ENCODE data around the gene NAA38. TPM values are rescaled to one million over a fixed set of nuclear protein-coding genes. Genes with fewer than 3 reads are reported as not detected.

NAA38 gene
- total and polyA plus RNA-seq, 10 donors: 51.0 to 185 (median 65.6) TPM

GRCh38 chr17:7839876-7840261 lies 17.5 kb downstream of the NAA38 start:
- H3K4me1 ChIP-seq: peaks cover 39 to 88% (median 61%) of the 10 kb centered on the region in 6 donors

GRCh38 chr17:7839190-7839875 lies 18.0 kb downstream of the NAA38 start:
- H3K4me3 ChIP-seq: peak overlapping the region in 6 of 8 donors; percentile 7 to 86 (median 76)
- peak overlapping the region; percentile 53 to 100 (median 96) for H3K27ac ChIP-seq
- TF ChIP-seq POLR2AphosphoS5 (IDR thresholded peaks at IDR 0.05) (peak; percentile 22 to 72 (median 42)), CTCF (IDR thresholded peaks at IDR 0.05 in 8 of 11, conservative IDR thresholded peaks at IDR 0.05 in 3 of 11) (no peak), POLR2A (IDR thresholded peaks at IDR 0.05) (no peak)
- no peaks in the 10 kb centered on the region for H3K9me3 ChIP-seq
- peaks cover 0 to 17% (median 0%) of the 10 kb centered on the region in 6 donors for H3K36me3 ChIP-seq
- peaks cover 39 to 89% (median 60%) of the 10 kb centered on the region in 6 donors for H3K4me1 ChIP-seq
- peak; percentile 87 for DNase-seq
- no peaks in the 10 kb centered on the region for H3K27me3 ChIP-seq (replicated peaks in 1 of 7)
- WGBS, 5 donors: 52 to 73% (median 60%) methylated on average over 4 to 6 of the region's 6 CpGs
- intact Hi-C loops (cut with DNase I; ENCODE audit: low total_unique reads): no loop called here

More at GRCh38 chr17:7839876-7840261, 17.5 kb downstream of the NAA38 start:
- intact Hi-C loops (cut with DNase I; ENCODE audit: low total_unique reads): no loop called here
- H3K27me3 ChIP-seq (replicated peaks in 1 of 7): no peaks in the 10 kb centered on the region
- TF ChIP-seq POLR2AphosphoS5 (IDR thresholded peaks at IDR 0.05): no peak
- no peak for TF ChIP-seq CTCF (IDR thresholded peaks at IDR 0.05 in 8 of 11, conservative IDR thresholded peaks at IDR 0.05 in 3 of 11)
- no peak for TF ChIP-seq POLR2A (IDR thresholded peaks at IDR 0.05)
- DNase-seq: no peak
- WGBS, 5 donors: 54 to 79% (median 71%) methylated on average over 2 of the region's 2 CpGs
- H3K27ac ChIP-seq: peak overlapping the region in 7 of 8 donors; percentile 75 to 100 (median 97)
- H3K9me3 ChIP-seq: no peaks in the 10 kb centered on the region
- peak overlapping the region in 5 of 8 donors; percentile 13 to 86 (median 80) for H3K4me3 ChIP-seq
- peaks cover 0 to 17% (median 0%) of the 10 kb centered on the region in 6 donors for H3K36me3 ChIP-seq

- H3K36me3 ChIP-seq: peaks cover 0 to 17% (median 0%) of the 10 kb centered on the region in 6 donors
- intact Hi-C loops (cut with DNase I; ENCODE audit: low total_unique reads): no loop called here
- 12 to 30% (median 14%) methylated on average over 8 to 12 of the region's 12 CpGs for WGBS, 5 donors
- no peaks in the 10 kb centered on the region for H3K27me3 ChIP-seq (replicated peaks in 1 of 7)
- peak overlapping the region in 6 of 8 donors; percentile 13 to 86 (median 82) for H3K4me3 ChIP-seq
- peak; percentile 79 for DNase-seq
- peaks cover 42 to 91% (median 64%) of the 10 kb centered on the region in 6 donors for H3K4me1 ChIP-seq
- H3K9me3 ChIP-seq: no peaks in the 10 kb centered on the region
- peak overlapping the region; percentile 60 to 100 (median 96) for H3K27ac ChIP-seq
- no peak for TF ChIP-seq CTCF (IDR thresholded peaks at IDR 0.05 in 8 of 11, conservative IDR thresholded peaks at IDR 0.05 in 3 of 11)
- no peak for TF ChIP-seq POLR2AphosphoS5 (IDR thresholded peaks at IDR 0.05)
- TF ChIP-seq POLR2A (IDR thresholded peaks at IDR 0.05): no peak
Measured at GRCh38 chr17:7838090-7839075, 19.0 kb downstream of the NAA38 start.
